Dermis blood vessel endothelial cell (primary cell): ENCODE results near the gene TROAP. TPM values are rescaled to one million over a fixed set of nuclear protein-coding genes. Genes with fewer than 3 reads are reported as not detected.
"Not testable (repeated sequence)": the region's sequence is repeated elsewhere in the genome, so short reads cannot be mapped to it uniquely, and the experiment has no call there.

ENCODE experiments used
- DNase-seq: peaks from one replicate; pipeline ENCODE4 v3.0.0; 2010
- total RNA-seq: library from RNA; depleted of rRNA; stranded (reverse); fragments of >200 nt; gene quantifications from 2 replicates; pipeline ENCODE4 v1.2.3, GENCODE V29; 2014

The TROAP gene
- total RNA-seq, 1 donor from 2014 or later, result 4.3 TPM

DNA sequence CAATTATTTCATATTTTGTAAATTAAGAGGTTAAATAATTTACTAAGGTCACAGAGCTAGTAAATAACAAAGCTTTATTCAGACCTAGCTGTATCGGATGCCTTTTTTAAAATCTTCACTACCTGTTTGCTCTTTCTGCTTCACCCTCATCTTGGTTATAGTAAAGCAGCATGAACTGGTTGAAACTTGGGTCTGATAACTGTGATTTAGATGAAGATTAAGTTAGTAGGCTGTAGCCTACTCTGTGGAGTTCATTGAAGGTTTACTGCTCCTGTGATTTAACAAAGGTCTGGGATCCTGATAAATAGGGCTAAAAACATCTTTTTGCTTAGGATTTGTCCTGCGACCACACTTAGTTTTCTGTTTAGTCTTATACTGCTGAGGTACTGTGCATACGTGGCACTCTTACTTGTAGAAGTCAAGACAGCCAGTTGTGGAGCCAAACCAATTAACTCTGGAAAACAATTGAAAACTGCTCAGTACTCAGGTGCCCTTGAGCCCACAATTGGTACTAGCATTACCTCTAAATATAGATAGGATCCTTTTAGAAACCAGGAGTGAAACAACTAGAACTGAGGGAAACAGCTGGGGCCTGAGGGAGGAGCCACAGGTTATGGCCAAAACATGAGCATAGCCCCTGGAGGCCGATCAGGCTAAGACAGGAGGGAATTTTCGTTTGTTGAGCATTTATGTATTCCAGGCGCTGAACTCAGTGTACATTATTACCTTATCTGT lies 46.5 kb downstream of the TROAP start:
- DNase-seq, result peak; percentile 72

DNA sequence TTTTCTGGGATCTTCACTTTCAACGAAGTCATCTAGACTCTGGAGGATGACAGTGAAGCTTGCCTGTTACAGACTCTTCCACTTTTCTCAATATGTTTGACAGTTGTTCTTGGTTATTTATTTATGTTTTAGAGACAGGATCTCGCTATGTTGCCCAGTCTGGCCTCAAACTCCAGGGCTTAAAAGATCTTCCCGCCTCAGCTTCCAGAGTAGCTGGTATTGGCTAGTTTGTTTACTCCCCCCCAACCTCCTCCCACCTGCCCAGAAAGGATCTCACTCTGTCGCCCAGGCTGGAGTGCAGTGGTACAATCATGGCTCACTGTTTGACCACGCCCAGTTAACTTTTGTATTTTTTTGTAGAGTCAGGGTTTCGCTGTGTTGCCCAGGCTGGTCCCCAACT lies 47.5 kb downstream of the TROAP start:
- DNase-seq, result no peak

DNA sequence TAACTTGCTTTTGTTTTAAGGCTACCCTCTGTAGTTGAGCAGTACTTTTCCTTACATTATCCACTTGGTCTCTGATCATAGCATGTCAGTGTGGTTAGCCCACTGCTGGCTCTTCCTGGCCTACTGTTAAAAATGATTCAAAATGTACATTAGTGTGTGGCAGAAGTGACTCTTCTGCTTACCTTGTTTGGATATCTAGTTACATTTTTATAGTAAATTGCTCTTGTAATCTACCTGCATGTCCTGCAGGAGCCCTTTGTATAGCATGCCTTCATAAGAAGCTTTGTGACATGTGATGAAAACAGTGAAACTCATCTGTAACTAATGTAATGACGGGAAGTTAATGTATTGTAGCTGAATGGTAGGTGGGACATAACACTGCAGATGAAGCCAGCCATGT lies 52.4 kb downstream of the TROAP start:
- no peak for DNase-seq

DNA sequence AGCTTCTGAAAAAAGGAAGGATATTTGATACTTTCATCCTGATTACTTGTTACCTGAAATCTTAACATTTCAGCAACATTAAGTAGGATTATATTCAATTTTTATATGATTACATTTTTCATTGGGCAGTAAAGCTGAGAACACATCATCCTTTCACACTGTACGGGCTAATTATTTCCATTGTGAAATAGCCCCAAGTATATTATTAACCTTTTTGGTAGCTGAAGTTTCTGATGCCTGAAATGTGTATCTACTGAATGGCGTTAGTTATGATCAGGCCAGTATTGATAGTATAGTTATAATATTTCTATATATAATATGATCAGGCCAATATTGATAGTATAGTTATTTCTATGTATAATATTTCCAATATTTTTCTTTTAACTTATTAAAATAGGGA lies 54.3 kb downstream of the TROAP start:
- no peak for DNase-seq

DNA sequence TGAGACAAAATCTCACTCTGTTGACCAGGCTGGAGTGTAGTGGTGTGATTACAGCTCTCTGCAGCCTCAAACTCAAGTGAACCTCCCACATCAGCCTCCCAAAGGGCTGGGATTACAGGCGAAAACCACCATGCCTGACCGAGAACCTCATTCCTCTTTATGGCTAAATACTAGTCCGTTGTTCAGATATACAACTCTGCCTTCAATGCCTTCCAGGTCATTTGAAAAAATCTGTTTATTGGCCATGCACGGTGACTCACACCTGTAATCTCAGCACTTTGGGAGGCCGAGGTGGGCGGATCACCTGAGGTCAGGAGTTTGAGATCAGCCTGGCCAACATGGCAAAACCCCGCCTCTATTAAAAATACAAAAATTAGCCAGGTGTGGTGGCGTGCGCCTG lies 57.1 kb downstream of the TROAP start:
- DNase-seq, result not testable (repeated sequence)

Other genes with a start within 250 kb of the TROAP start
- gene DHH, start 228.5 kb upstream of the TROAP start, total RNA-seq, result 1.2 and 3.7 TPM in 2 replicates
- 101 and 122 TPM in 2 replicates for gene LMBR1L, start 212.4 kb upstream of the TROAP start, total RNA-seq
- gene TUBA1B, start 191.9 kb upstream of the TROAP start, total RNA-seq, result 1,075 and 1,939 TPM in 2 replicates
- 642 and 821 TPM in 2 replicates for gene TUBA1A, start 134.2 kb upstream of the TROAP start, total RNA-seq
- 221 and 355 TPM in 2 replicates for gene TUBA1C, start 58.2 kb upstream of the TROAP start, total RNA-seq
- gene PRPH, start 28.1 kb upstream of the TROAP start, total RNA-seq, result not detected in 2 replicates
- under 0.01 TPM in 1 of 2 replicates, not detected in the other for gene C1QL4, start 13.9 kb downstream of the TROAP start, total RNA-seq
- gene DNAJC22, start 23.6 kb downstream of the TROAP start, total RNA-seq, result 0.85 and 1.1 TPM in 2 replicates
- gene SPATS2, start 44.2 kb downstream of the TROAP start, total RNA-seq, result 23.0 and 30.2 TPM in 2 replicates
- 0.09 TPM in 1 of 2 replicates, not detected in the other for gene KCNH3, start 215.8 kb downstream of the TROAP start, total RNA-seq
- 58.5 and 73.9 TPM in 2 replicates for gene MCRS1, start 244.9 kb downstream of the TROAP start, total RNA-seq